Thyroid gland (tissue), 4 donors: ENCODE results near the gene U2SURP. TPM values are rescaled to one million over a fixed set of nuclear protein-coding genes. Genes with fewer than 3 reads are reported as not detected.

Source experiments
- DNase-seq, 2 donors: peaks; one replicate each; pipeline ENCODE4 v3.0.0-alpha.2; 2019
- H3K27ac ChIP-seq, 3 donors: fragments of 200-600 bp; sonication (generic); 1 replicate in 2 of 3; 2 replicates in 1 of 3; pipeline ENCODE4 v1.5.1; 2016 to 2019; ENCODE audit warnings: mild to moderate bottlenecking in 1 of 3, moderate library complexity in 1 of 3
- H3K27me3 ChIP-seq: fragments of 200-600 bp; sonication (generic); one replicate; pipeline ENCODE4 v1.5.1; 2019
- H3K36me3 ChIP-seq, 2 donors: fragments of 200-600 bp; sonication (generic); one replicate each; pipeline ENCODE4 v1.5.1; 2016 to 2019
- H3K4me1 ChIP-seq, 2 donors: fragments of 200-600 bp; sonication (generic); one replicate each; pipeline ENCODE4 v1.5.1; 2017 to 2019
- H3K4me3 ChIP-seq, 3 donors: fragments of 200-600 bp; sonication (generic); replicated peaks in 1 of 3; 1 replicate in 2 of 3; 2 replicates in 1 of 3; pipeline ENCODE4 v1.5.1; 2016; ENCODE audit warnings: mild to moderate bottlenecking in 1 of 3
- H3K9me3 ChIP-seq: fragments of 200-600 bp; sonication (generic); one replicate; pipeline ENCODE4 v1.5.1; 2017
- CTCF ChIP-seq, 6 experiments: fragments of 200-600 bp in 3 of 6; fragments of 450-650 bp in 3 of 6; sonication (generic) in 3 of 6; IDR thresholded peaks; one replicate each; pipeline ENCODE4 v1.5.1; 2016 to 2019; ENCODE audit warnings: antibody characterized with exemption in 6 of 6, mild to moderate bottlenecking in 2 of 6, inconsistent platforms in 1 of 6, moderate library complexity in 1 of 6
- POLR2A ChIP-seq, 2 donors: fragments of 450-650 bp; IDR thresholded peaks; one replicate each; pipeline ENCODE4 v1.6.1; 2017; ENCODE audit warnings: antibody characterized with exemption in 2 of 2, mild to moderate bottlenecking in 2 of 2, moderate library complexity in 1 of 2
- WGBS, 2 donors: methylation state at CpG; one replicate each; pipeline ENCODE4 v1.1.5; 2017; 5-methylcytosine and 5-hydroxymethylcytosine counted together
- intact Hi-C: fragments of 100-400 bp; cut with DNase I; formaldehyde crosslinking; loops from one replicate; pipeline ENCODE4 v1.15.1; 2023
- total RNA-seq, 4 donors: library from RNA; depleted of rRNA; stranded (reverse); fragments of >200 nt; gene quantifications; one replicate each; pipeline ENCODE4 v1.2.3, GENCODE V29; 2016

The U2SURP gene
- total RNA-seq, 4 donors from 2014 or later = 87.8 to 144 (median 102) TPM

DNA sequence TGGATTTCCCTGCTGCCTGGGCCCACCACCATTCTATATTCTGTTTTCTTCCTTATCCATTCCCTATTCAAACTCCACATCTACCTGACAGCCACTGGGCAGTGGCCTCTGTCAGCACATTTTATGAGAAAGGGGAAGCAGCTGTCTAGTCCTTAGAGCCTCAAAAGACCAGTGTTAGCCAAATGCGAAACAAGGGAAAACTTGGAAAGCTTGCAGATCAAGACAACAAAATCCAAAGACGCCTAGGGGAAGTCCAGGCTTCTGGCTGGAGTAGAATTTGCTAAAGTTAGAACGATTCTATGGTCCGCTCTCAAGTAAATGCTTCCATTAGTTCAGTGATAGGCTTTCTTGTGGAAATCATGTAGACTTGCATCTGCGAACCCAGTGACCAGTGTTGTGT, 78.8 kb downstream of the U2SURP start:
- no peak overlapping the region for H3K27ac ChIP-seq
- H3K9me3 ChIP-seq = no peaks in the 10 kb centered on the region
- H3K4me3 ChIP-seq = no peak overlapping the region
- TF ChIP-seq POLR2A (IDR thresholded peaks at IDR 0.05) (no peak), CTCF (IDR thresholded peaks at IDR 0.05) (no peak)
- H3K36me3 ChIP-seq = no peaks in the 10 kb centered on the region
- H3K4me1 ChIP-seq = peaks cover 12 to 16% of the 10 kb centered on the region in 2 donors
- intact Hi-C loops = no loop called here
- no peak for DNase-seq
- no peaks in the 10 kb centered on the region for H3K27me3 ChIP-seq
- 89 to 90% methylated on average over 5 of the region's 5 CpGs for WGBS, 2 donors

- Histone ChIP-seq H3K27ac (no peak overlapping the region), H3K9me3 (no peaks in the 10 kb centered on the region), H3K4me3 (no peak overlapping the region), H3K4me1 (peaks cover 14 to 18% of the 10 kb centered on the region in 2 donors), H3K36me3 (no peaks in the 10 kb centered on the region), H3K27me3 (no peaks in the 10 kb centered on the region)
- whole genome bisulfite sequencing, 2 donors = 93 to 95% methylated on average over 1 of the region's 1 CpG
- intact Hi-C loops = no loop called here
- TF ChIP-seq CTCF (IDR thresholded peaks at IDR 0.05) (no peak), POLR2A (IDR thresholded peaks at IDR 0.05) (no peak)
- DNase-seq = no peak
These were observed 80.0 kb downstream of the U2SURP start for GRCh38 chr3:143081365-143081764.

GRCh38 chr3:143081844-143082778, 80.7 kb downstream of the U2SURP start:
- Histone ChIP-seq H3K4me1 (peaks cover 14 to 18% of the 10 kb centered on the region in 2 donors), H3K27ac (no peak overlapping the region), H3K4me3 (no peak overlapping the region), H3K27me3 (no peaks in the 10 kb centered on the region), H3K36me3 (no peaks in the 10 kb centered on the region), H3K9me3 (no peaks in the 10 kb centered on the region)
- TF ChIP-seq POLR2A (IDR thresholded peaks at IDR 0.05) (no peak), CTCF (IDR thresholded peaks at IDR 0.05) (no peak)
- no peak for DNase-seq
- intact Hi-C loops = no loop called here
- WGBS, 2 donors = 84 to 89% methylated on average over 19 of the region's 19 CpGs

DNA sequence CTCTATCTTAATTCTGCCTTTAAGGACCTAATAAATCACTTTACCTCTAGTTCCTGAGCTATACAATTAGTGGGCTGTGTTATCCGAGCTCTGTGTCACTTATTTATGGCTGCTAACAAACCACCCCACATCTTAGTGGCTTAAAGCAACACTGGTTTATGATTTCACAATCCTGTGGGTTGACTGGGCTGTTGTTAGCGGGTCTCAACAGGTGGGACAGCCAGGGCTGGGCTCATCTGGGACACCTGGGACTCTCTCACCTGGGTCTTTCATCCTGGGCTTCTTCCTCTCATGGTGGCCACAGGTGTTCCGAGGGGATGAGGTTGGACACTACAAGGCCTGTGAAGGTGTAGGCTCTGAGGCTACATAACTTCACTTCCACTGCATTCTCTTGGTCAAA, 82.4 kb downstream of the U2SURP start:
- Histone ChIP-seq H3K27me3 (no peaks in the 10 kb centered on the region), H3K9me3 (no peaks in the 10 kb centered on the region), H3K36me3 (no peaks in the 10 kb centered on the region), H3K4me1 (peaks cover 11 to 12% of the 10 kb centered on the region in 2 donors), H3K27ac (no peak overlapping the region), H3K4me3 (no peak overlapping the region)
- intact Hi-C loops = no loop called here
- WGBS, 2 donors = 92 to 98% methylated on average over 3 of the region's 3 CpGs
- TF ChIP-seq CTCF (IDR thresholded peaks at IDR 0.05) = no peak
- TF ChIP-seq POLR2A (IDR thresholded peaks at IDR 0.05) = no peak
- DNase-seq = no peak
